ENCODE results near the gene GNG7.
"Not testable (repeated sequence)": the region's sequence is repeated elsewhere in the genome, so short reads cannot be mapped to it uniquely, and the experiment has no call there.

GNG7 gene

DNA sequence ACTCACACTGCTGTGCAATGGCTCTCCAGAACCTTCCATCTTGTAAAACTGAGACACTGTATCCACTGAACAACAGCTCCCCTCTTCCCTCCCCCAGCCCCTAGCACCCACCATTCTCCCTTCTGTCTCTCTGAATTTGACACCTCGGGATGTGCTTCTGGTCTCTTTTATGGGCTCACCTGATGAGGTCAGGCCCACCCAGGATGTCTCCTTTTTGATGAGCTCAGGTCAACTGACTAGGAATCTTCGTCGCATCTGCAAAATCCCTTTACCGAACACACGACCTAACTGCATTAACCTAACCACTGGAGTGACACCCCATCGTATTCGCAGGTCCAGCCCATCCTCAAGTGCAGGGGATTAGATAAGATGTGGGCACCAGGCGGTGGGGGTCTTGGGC lies 73.9 kb downstream of the GNG7 start:
- H3K4me3 ChIP-seq (ENCODE audit: low read length in 2 of 2): no peak overlapping the region
- no peaks in the 10 kb centered on the region for H3K27me3 ChIP-seq (ENCODE audit: control insufficient read depth in 1 of 2, insufficient read depth in 2 of 2, low read length in 2 of 2)
- no peaks in the 10 kb centered on the region for H3K36me3 ChIP-seq (ENCODE audit: control insufficient read depth in 2 of 2, insufficient read depth in 2 of 2, low read length in 2 of 2)
- peaks cover 3 to 12% of the 10 kb centered on the region in 2 donors for H3K9me3 ChIP-seq (ENCODE audit: control insufficient read depth in 2 of 2, low read length in 2 of 2)
- peaks cover 7% of the 10 kb centered on the region for H3K4me1 ChIP-seq (ENCODE audit: control insufficient read depth, insufficient read depth, low read length)
- H3K9ac ChIP-seq (ENCODE audit: low read length in 2 of 2): no peak overlapping the region
- H3K27ac ChIP-seq (ENCODE audit: low read length): no peak overlapping the region

- H3K9me3 ChIP-seq (ENCODE audit: control insufficient read depth in 2 of 2, low read length in 2 of 2): peaks cover 3 to 12% of the 10 kb centered on the region in 2 donors
- no peak overlapping the region for H3K27ac ChIP-seq (ENCODE audit: low read length)
- H3K9ac ChIP-seq (ENCODE audit: low read length in 2 of 2): no peak overlapping the region
- no peaks in the 10 kb centered on the region for H3K36me3 ChIP-seq (ENCODE audit: control insufficient read depth in 2 of 2, insufficient read depth in 2 of 2, low read length in 2 of 2)
- no peak overlapping the region for H3K4me3 ChIP-seq (ENCODE audit: low read length in 2 of 2)
- no peaks in the 10 kb centered on the region for H3K27me3 ChIP-seq (ENCODE audit: control insufficient read depth in 1 of 2, insufficient read depth in 2 of 2, low read length in 2 of 2)
- peaks cover 7% of the 10 kb centered on the region for H3K4me1 ChIP-seq (ENCODE audit: control insufficient read depth, insufficient read depth, low read length)
These were observed 74.6 kb downstream of the GNG7 start for GRCh38 chr19:2627855-2628254.

DNA sequence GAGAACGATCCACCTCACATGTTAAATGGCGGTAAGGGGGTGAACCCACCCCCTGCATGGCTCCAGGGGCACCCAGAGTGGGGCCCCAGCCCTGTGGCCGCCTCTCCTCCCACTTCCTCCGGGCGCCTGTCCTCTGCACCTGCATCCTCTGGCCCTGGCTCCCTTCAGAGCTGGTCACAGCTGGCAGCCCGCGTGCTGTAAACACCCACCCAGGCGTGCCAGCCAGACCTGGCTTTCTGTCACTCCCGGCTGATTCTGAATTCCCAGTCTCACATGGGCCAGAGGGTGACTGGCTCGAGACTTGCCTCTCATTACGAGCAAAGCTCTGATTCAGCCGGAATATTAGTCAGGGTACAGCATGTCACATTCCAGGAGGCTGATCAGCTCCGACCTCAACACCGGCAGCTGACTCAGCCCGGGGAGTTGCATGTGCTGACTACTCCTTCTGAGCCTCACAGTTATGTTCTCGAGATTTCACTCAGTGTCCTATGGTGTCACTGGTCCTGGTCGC lies 75.1 kb downstream of the GNG7 start:
- Histone ChIP-seq H3K27me3 (ENCODE audit: control insufficient read depth in 1 of 2, insufficient read depth in 2 of 2, low read length in 2 of 2) (no peaks in the 10 kb centered on the region), H3K27ac (ENCODE audit: low read length) (no peak overlapping the region), H3K4me1 (ENCODE audit: control insufficient read depth, insufficient read depth, low read length) (peaks cover 7% of the 10 kb centered on the region), H3K9ac (ENCODE audit: low read length in 2 of 2) (no peak overlapping the region), H3K4me3 (ENCODE audit: low read length in 2 of 2) (no peak overlapping the region), H3K9me3 (ENCODE audit: control insufficient read depth in 2 of 2, low read length in 2 of 2) (peaks cover 3 to 12% of the 10 kb centered on the region in 2 donors), H3K36me3 (ENCODE audit: control insufficient read depth in 2 of 2, insufficient read depth in 2 of 2, low read length in 2 of 2) (no peaks in the 10 kb centered on the region)

- Histone ChIP-seq H3K27ac (ENCODE audit: low read length) (no peak overlapping the region), H3K27me3 (ENCODE audit: control insufficient read depth in 1 of 2, insufficient read depth in 2 of 2, low read length in 2 of 2) (no peaks in the 10 kb centered on the region), H3K36me3 (ENCODE audit: control insufficient read depth in 2 of 2, insufficient read depth in 2 of 2, low read length in 2 of 2) (no peaks in the 10 kb centered on the region), H3K9me3 (ENCODE audit: control insufficient read depth in 2 of 2, low read length in 2 of 2) (peaks cover 0 to 6% of the 10 kb centered on the region in 2 donors), H3K4me1 (ENCODE audit: control insufficient read depth, insufficient read depth, low read length) (peaks cover 7% of the 10 kb centered on the region), H3K4me3 (ENCODE audit: low read length in 2 of 2) (no peak overlapping the region), H3K9ac (ENCODE audit: low read length in 2 of 2) (no peak overlapping the region)
These were observed 77.1 kb downstream of the GNG7 start for GRCh38 chr19:2625434-2625833.

DNA sequence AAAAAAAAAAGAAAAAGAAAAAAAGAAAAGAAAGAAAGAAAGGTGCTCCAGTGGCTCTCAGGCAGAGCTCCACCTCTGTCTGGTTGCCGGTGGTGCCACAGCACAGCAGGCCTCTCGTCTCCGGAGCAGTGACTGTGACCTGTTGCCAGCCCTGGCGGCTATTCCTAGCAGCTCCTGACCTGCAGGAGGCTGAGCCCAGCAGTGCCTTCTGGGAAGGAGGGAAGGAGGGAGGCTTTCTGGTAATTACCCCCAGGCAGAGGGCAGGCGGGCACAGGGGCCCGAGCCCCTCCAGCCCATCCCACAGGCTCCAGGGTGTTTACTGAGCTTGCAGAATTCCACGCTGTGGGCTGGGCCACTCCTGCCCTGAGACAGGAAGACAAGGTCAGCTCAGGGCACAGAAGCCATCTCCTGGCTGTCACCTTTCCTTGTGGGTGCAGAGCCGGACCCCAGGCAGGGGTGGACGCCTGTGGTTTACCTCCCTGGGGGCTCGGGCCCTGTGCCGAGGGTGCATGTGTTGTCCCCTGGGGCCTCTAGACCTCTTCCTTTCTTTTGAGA lies 77.9 kb downstream of the GNG7 start:
- H3K9me3 ChIP-seq (ENCODE audit: control insufficient read depth in 2 of 2, low read length in 2 of 2): peaks cover 0 to 3% of the 10 kb centered on the region in 2 donors
- no peak overlapping the region for H3K4me3 ChIP-seq (ENCODE audit: low read length in 2 of 2)
- H3K36me3 ChIP-seq (ENCODE audit: control insufficient read depth in 2 of 2, insufficient read depth in 2 of 2, low read length in 2 of 2): no peaks in the 10 kb centered on the region
- peaks cover 7% of the 10 kb centered on the region for H3K4me1 ChIP-seq (ENCODE audit: control insufficient read depth, insufficient read depth, low read length)
- H3K9ac ChIP-seq (ENCODE audit: low read length in 2 of 2): no peak overlapping the region
- H3K27ac ChIP-seq (ENCODE audit: low read length): no peak overlapping the region
- no peaks in the 10 kb centered on the region for H3K27me3 ChIP-seq (ENCODE audit: control insufficient read depth in 1 of 2, insufficient read depth in 2 of 2, low read length in 2 of 2)

GRCh38 chr19:2623798-2624197 lies 78.7 kb downstream of the GNG7 start:
- Histone ChIP-seq H3K4me3 (ENCODE audit: low read length in 2 of 2) (no peak overlapping the region), H3K9ac (ENCODE audit: low read length in 2 of 2) (no peak overlapping the region), H3K9me3 (ENCODE audit: control insufficient read depth in 2 of 2, low read length in 2 of 2) (peaks cover 0 to 3% of the 10 kb centered on the region in 2 donors), H3K36me3 (ENCODE audit: control insufficient read depth in 2 of 2, insufficient read depth in 2 of 2, low read length in 2 of 2) (no peaks in the 10 kb centered on the region), H3K4me1 (ENCODE audit: control insufficient read depth, insufficient read depth, low read length) (peaks cover 5% of the 10 kb centered on the region), H3K27me3 (ENCODE audit: control insufficient read depth in 1 of 2, insufficient read depth in 2 of 2, low read length in 2 of 2) (no peaks in the 10 kb centered on the region), H3K27ac (ENCODE audit: low read length) (no peak overlapping the region)

DNA sequence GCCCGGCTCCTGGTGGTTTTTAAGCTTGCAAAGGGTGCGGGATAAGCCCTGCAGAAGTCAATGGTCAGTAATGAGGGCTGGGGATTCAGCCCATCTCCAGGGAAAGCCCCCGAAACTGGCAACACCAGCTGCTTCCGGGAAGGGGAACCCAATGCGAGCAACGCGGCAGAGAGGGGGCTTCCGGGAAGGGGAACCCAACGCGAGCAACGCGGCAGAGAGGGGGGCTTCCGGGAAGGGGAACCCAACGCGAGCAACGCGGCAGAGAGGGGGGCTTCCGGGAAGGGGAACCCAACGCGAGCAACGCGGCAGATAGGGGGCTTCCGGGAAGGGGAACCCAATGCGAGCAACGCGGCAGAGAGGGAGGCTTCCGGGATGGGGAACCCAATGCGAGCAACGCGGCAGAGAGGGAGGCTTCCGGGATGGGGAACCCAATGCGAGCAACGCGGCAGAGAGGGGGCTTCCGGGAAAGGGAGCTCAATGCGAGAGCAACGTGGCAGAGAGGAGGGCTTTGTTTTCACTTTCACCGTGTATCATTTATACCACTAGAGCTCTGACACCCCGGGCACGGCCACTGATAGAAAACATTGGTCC lies 80.0 kb downstream of the GNG7 start:
- H3K27ac ChIP-seq (ENCODE audit: low read length); H3K4me1 ChIP-seq (ENCODE audit: control insufficient read depth, insufficient read depth, low read length); H3K4me3 ChIP-seq (ENCODE audit: low read length in 2 of 2): not testable (repeated sequence)

GRCh38 chr19:2619076-2619475 lies 83.4 kb downstream of the GNG7 start:
- Histone ChIP-seq H3K27ac (ENCODE audit: low read length) (no peak overlapping the region), H3K9me3 (ENCODE audit: control insufficient read depth in 2 of 2, low read length in 2 of 2) (peaks cover 0 to 3% of the 10 kb centered on the region in 2 donors)

More for the DNA sequence above, 80.0 kb downstream of the GNG7 start:
- H3K9me3 ChIP-seq (ENCODE audit: control insufficient read depth in 2 of 2, low read length in 2 of 2); H3K9ac ChIP-seq (ENCODE audit: low read length in 2 of 2); H3K27me3 ChIP-seq (ENCODE audit: control insufficient read depth in 1 of 2, insufficient read depth in 2 of 2, low read length in 2 of 2); H3K36me3 ChIP-seq (ENCODE audit: control insufficient read depth in 2 of 2, insufficient read depth in 2 of 2, low read length in 2 of 2): not testable (repeated sequence)

GRCh38 chr19:2618611-2619010 lies 83.9 kb downstream of the GNG7 start:
- Histone ChIP-seq H3K9me3 (ENCODE audit: control insufficient read depth in 2 of 2, low read length in 2 of 2) (peaks cover 0 to 3% of the 10 kb centered on the region in 2 donors), H3K4me1 (ENCODE audit: control insufficient read depth, insufficient read depth, low read length) (peaks cover 2% of the 10 kb centered on the region), H3K4me3 (ENCODE audit: low read length in 2 of 2) (no peak overlapping the region), H3K27me3 (ENCODE audit: control insufficient read depth in 1 of 2, insufficient read depth in 2 of 2, low read length in 2 of 2) (no peaks in the 10 kb centered on the region), H3K36me3 (ENCODE audit: control insufficient read depth in 2 of 2, insufficient read depth in 2 of 2, low read length in 2 of 2) (no peaks in the 10 kb centered on the region), H3K9ac (ENCODE audit: low read length in 2 of 2) (no peak overlapping the region), H3K27ac (ENCODE audit: low read length) (no peak overlapping the region)

More at GRCh38 chr19:2619076-2619475, 83.4 kb downstream of the GNG7 start:
- Histone ChIP-seq H3K36me3 (ENCODE audit: control insufficient read depth in 2 of 2, insufficient read depth in 2 of 2, low read length in 2 of 2) (no peaks in the 10 kb centered on the region), H3K9ac (ENCODE audit: low read length in 2 of 2) (no peak overlapping the region), H3K27me3 (ENCODE audit: control insufficient read depth in 1 of 2, insufficient read depth in 2 of 2, low read length in 2 of 2) (no peaks in the 10 kb centered on the region), H3K4me1 (ENCODE audit: control insufficient read depth, insufficient read depth, low read length) (no peaks in the 10 kb centered on the region), H3K4me3 (ENCODE audit: low read length in 2 of 2) (no peak overlapping the region)

GRCh38 chr19:2617393-2618165 lies 84.9 kb downstream of the GNG7 start:
- H3K9me3 ChIP-seq (ENCODE audit: control insufficient read depth in 2 of 2, low read length in 2 of 2): peaks cover 0 to 3% of the 10 kb centered on the region in 2 donors
- no peaks in the 10 kb centered on the region for H3K27me3 ChIP-seq (ENCODE audit: control insufficient read depth in 1 of 2, insufficient read depth in 2 of 2, low read length in 2 of 2)
- no peak overlapping the region for H3K9ac ChIP-seq (ENCODE audit: low read length in 2 of 2)
- H3K4me1 ChIP-seq (ENCODE audit: control insufficient read depth, insufficient read depth, low read length): peaks cover 5% of the 10 kb centered on the region
- H3K36me3 ChIP-seq (ENCODE audit: control insufficient read depth in 2 of 2, insufficient read depth in 2 of 2, low read length in 2 of 2): no peaks in the 10 kb centered on the region
- no peak overlapping the region for H3K27ac ChIP-seq (ENCODE audit: low read length)
- no peak overlapping the region for H3K4me3 ChIP-seq (ENCODE audit: low read length in 2 of 2)
